Measurements from ENCODE around the gene CHRNA10.

Gene CHRNA10, protein sequence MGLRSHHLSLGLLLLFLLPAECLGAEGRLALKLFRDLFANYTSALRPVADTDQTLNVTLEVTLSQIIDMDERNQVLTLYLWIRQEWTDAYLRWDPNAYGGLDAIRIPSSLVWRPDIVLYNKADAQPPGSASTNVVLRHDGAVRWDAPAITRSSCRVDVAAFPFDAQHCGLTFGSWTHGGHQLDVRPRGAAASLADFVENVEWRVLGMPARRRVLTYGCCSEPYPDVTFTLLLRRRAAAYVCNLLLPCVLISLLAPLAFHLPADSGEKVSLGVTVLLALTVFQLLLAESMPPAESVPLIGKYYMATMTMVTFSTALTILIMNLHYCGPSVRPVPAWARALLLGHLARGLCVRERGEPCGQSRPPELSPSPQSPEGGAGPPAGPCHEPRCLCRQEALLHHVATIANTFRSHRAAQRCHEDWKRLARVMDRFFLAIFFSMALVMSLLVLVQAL

DNA sequence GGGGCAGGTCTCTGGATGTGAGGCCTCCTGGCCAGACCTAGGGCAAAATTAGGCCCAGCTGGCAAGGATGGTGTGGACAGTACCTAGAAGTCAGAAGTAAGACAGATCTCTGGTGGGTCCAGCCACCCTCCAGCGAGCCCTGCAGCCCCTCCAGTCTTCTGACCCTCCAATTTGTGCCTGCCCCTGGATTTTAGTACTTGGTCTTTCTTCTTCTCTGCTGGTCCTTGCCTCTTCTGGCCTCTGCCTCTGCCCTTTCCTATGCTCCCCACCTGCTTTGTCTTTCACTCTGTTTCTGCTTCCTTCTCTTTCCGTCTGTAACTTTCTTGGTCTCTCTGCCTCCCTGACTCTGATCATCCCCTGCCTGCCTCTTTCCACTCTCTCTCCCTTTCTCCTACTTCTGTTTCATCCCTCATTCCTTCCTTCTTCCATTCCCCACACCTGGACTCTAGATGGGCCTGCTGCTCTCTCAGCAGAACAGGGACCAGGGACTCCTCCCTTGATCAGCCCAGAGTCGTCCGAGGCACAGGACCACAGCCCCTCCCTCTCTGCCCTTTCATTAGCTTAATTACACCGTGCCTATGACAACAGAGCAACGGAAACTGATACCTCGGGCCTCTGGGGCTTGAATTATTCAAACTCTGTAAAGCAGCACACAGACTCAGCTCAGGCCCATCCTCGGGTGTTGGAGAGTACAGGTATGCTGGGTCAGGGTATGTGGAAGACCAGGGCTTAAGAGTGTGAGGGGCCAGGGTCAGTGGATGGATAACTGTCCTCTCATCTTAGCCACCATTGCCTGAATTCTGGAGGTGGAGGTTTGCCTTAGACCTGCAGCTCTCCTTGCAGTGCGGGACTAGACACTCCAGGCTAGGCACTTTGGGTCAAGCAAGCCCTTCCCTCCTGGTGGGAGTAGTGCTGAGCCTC is at the start of gene CHRNA10:
TSS of gene CHRNA10 (minus strand) at position 51 of the 921 bp plus-strand sequence. CDS start 72 bp downstream, outside the sequence.
- no peak for DNase-seq (ENCODE audit: low read depth in 2 of 2)

DNA sequence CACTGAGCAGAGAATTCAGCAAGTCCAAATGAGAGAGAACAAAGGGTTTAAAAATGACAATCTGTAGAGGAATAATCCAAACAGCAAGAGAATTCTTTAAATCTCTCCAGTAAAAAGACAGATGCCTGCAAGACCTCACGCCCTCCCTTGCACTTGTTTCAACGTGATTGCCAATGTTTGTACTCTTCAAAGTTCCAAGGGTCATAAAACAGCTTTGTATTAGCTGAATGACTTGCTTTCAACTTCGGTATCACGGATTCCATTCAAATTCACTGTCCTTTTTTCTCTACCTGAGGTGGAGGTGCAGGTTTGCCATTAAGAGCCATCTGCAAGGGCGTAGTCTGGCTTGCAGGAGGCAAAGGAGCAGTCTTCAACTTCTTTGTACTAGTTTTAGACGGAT is 41.1 kb upstream of the CHRNA10 start:
- no peak for DNase-seq (ENCODE audit: low read depth in 2 of 2)

DNA sequence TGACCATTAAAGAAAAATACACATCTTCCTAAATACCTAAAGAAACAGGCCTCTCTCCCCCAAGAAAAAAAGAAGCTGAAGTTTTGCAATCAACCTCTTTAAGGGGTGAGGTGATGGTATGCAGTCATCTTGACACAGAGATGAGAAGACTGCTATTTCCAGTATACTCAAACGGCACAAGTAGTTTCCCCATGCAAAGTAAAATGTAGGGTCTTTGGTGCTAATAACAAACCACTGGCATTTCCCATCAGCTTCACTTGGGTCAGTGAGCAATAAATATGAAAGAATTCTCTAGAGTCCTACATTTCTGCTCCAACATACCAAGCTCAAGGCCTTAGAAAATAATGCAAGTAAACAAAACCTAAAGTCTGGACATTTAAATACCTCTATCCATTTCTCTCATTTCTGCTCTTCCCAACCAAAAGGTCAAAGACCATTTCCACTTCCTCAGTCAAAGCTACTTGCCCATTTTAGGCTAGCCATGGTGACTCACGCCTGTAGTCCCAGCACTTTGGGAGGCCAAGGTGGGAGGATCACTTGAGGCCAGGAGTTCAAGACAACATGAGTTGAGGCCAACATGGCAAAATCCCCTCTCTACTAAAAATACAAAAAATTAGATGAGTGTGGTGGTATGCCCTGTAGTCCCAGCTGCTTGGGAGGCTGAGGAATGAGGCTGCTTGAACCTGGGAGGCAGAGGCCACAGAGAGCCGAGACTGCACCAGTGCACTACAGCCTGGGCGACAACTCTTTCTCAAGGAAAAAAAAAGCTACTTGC is 39.5 kb upstream of the CHRNA10 start:
- no peak for DNase-seq (ENCODE audit: low read depth in 2 of 2)

DNA sequence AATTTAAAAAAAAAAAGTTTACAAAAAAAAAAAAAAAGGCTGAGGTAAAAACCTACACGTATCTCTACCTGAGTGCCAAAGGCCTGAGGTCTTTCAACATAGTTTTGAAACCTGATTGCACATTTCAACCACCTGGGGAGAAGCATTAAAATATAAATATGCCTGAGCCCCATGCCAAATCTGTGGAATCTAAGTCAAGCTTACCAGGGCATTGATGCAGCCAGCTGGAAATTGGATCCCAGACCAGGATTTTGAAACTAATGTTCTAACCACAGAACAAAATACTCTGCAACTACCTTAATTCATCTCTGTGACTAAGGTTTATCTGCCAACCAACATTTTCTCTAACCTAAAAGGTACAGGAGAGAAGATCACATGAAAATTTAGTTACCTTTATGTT is 38.8 kb upstream of the CHRNA10 start:
- no peak for DNase-seq (ENCODE audit: low read depth in 2 of 2)

DNA sequence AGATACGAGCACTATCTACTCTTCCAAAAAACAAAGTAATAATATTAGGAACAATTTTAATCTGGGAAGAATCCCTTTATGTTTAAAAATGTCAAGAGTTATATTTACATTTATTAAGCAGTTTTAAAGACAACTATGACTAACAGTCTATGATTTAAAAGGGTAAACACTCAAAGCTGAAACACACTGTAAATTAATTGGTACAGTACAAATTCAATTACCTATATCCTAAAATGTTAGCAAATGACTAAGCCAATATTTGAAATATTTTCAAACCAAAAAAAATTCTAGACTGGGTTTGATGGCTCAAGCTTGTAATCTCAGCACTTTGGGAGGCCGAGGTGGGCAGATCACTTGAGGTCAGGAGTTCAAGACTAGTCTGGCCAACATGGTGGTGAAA is 36.0 kb upstream of the CHRNA10 start:
- DNase-seq (ENCODE audit: low read depth in 2 of 2), result no peak

DNA sequence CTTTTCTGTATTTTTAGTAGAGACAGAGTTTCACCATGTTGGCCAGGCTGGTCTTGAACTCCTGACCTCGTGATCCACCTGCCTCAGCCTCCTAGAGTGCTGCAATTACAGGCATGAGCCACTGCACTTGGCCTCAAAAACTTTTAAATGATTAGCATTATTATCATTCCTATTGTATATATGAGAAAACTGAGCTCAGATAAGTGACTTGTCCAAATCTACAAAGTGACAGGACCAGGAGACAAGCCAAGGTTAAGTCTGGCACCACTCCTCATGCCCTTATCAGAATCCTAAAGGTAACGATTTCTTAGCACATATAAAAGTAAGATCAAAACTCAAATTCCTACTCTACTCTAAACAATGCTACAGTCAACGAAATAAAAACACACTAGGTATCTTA is 32.2 kb upstream of the CHRNA10 start:
- DNase-seq (ENCODE audit: low read depth in 2 of 2), result no peak

DNA sequence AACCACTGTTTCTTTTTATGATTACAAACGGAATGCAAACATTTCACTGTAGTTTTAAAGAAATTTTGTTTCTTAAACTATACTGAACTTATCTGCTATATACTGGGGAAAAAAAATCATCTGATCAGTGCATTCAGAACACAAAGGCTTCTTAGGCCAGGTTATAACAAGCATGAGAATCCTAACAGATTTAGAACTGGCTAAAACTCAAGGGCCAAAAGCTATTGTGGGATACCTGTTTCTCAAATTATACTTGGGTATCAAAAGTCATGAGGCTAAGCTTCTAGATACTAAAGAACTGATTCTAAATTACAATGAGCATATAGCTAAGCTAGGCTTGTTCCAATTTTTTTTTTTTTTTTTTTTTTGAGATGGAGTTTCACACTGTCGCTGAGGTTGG is 29.7 kb upstream of the CHRNA10 start:
- DNase-seq (ENCODE audit: low read depth in 2 of 2), result no peak

DNA sequence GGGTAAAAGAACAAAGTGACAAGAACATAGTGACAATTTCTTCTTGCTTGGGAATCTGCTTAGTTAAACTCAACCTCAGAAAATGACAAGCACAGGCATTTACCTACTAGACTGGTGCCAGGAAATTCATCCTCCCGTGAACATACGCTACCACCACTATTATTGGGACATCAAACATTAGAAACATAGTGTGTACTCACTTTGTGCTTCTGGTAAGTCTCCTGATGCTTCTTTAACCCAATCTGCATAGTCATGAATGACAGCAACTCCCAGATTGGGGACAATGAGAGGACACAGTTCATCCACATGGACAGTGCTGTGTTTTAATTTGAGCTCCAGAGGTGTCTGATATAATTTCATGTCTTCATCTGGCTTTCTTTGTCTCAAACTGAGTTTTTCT is 29.2 kb upstream of the CHRNA10 start:
- DNase-seq (ENCODE audit: low read depth in 2 of 2), result no peak

DNA sequence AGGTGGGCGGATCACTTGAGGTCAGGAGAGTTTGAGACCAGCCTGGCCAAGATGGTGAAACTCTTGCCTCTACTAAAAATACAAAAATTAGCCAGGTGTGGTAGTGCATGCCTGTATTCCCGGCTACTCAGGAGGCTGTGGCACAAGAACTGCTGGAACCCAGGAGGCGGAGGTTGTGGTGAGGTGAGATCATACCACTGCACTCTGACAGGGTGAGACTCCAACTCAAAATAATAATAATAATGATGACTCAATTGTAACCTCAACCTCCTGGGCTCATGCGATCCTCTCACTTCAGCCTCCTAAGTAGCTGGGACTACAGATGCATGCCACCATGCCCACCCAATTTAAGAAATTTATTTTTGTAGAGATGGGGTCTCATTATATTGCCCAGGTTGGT is 15.6 kb upstream of the CHRNA10 start:
- DNase-seq (ENCODE audit: low read depth in 2 of 2), result no peak

DNA sequence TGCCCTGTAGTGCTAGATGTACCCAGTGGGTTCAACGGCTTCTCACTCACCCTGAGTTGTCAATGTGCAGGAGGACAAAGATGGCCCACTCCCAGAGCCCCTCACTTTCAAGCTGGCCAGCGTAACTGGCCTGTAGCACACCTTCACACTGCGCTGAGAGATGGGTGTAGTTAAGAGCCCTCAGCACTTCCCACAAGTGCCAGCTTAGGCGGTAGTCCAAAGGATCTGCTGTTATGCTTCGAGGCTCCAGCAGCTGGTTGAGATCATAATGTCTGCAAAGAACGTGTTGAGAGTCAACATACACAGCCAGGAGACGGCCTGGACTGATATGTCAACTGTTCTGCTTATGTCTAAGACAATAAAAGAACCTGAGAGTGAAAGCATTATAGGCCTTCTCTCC is 14.7 kb upstream of the CHRNA10 start:
- DNase-seq (ENCODE audit: low read depth in 2 of 2), result no peak

DNA sequence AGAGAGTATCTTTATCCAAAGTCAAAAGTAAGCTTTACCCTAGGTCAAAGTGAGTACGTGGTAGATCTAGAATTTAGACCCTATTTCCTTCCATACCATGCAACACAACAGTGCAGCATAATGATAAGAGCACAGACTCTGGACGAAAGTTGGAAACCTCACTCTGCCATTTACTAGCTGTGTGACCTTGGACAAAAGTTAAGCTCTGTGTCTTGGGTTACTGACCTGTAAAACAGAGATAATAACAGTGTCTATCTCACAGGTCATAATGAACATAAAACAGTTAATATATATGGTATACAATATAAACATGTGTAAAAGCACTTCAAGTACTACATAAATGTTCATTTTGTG is 13.6 kb upstream of the CHRNA10 start:
- no peak for DNase-seq (ENCODE audit: low read depth in 2 of 2)

DNA sequence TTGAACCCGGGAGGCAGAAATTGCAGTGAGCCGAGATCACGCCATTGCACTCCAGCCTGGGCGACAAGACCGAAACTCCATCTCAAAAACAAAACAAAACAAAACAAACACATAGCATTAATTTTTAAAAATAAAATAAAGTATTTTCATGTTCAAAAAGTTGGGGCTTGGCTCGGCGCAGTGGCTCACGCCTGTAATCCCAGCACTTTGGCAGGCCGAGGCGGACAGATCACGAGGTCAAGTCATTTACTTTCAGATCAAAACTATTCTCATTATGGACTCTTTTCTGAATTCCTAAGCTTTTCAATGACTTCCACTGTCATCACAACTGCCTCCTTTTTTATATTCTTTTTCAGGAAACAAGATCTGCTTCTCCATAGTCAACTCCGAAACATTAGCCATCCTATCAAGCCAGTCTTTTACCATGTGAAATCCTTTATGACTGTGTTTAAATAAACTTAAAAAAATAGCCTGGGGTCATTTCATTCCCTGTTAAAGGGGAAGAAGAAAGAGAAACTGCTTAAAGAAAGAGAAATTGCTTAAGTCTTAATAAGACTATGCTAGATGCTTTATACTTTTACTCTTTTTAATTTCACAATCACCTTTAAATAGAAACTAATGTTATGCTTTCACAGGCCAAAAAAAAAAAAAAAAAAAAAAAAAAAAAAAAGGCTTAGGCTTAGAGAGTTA is 13.1 kb upstream of the CHRNA10 start:
- DNase-seq (ENCODE audit: low read depth in 2 of 2), result no peak

DNA sequence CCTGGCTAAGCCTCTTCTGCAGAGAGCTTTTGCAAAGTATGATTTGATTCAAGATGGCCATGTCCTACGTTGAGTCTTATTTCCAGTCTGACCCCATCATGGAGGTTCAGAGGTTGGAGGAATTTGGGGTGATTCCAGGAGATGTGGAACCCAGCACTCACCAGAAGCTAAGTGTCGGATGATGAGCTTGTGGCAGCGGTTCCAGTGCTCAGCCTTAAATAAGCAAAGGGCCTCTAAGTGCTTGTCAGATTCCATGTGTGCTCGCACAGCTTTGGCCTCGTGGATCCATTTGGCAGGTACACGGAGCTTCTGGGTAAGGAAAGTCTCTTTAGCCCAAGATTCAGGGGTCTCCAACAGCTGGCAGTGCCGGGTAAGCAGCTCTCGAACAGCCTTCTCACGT is 11.9 kb upstream of the CHRNA10 start:
- DNase-seq (ENCODE audit: low read depth in 2 of 2), result no peak

DNA sequence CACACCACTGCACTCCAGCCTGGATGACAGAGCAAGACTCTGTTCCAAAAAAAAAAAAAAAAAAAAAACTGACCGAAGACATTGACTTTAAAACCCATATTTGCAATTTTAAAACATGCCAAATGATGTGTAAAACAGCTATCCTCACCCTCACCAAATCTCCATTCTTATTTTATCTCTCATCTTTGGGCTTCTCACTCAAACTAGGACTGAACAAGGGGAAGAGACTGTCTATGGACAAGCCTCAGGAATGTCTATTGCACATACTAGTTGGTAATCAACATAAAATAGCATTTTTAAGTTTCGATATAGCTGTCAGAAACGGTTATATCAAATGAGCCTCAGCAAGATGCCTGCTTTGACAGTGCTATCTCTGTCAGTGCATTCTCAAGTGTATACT is 7.9 kb upstream of the CHRNA10 start:
- DNase-seq (ENCODE audit: low read depth in 2 of 2), result no peak

DNA sequence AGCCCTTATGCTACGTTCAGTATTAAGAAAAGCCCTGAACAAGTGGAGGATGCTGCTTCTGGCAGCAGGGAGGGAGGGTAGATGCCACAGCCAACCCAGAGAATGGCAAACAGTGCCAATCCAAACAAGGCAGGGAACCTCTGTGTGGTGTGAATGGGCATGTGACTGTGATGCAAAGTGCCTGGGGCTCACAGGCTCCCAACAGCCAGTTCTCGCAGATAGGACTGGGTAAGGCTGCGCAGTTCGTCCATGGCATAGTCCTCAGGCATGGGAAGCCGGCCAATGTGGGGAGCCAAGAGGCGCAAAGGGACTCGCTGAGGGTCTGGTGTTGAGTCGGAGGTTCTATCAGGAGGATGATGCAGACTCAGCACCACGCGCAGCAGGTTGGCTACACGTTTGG is 4.8 kb upstream of the CHRNA10 start:
- no peak for DNase-seq (ENCODE audit: low read depth in 2 of 2)

DNA sequence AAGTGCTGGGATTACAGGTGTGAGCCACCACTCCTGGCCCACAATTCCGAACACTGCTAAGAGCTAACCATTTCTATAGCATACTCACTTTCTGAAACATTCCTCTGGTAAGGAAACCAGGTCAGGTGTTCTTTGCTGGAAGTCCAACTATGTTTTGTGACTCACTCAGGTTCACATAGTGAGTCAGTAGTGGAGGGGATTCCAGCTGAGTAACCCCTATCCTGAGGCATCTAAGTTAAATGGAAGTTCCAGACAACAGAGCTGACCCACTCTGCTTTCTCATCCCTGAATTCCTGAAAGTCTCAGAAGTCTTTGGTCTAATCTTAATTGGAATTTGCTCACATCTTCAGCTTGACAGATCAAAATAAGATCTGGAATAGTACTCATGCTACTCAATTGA is 3.0 kb upstream of the CHRNA10 start:
- DNase-seq (ENCODE audit: low read depth in 2 of 2), result no peak

DNA sequence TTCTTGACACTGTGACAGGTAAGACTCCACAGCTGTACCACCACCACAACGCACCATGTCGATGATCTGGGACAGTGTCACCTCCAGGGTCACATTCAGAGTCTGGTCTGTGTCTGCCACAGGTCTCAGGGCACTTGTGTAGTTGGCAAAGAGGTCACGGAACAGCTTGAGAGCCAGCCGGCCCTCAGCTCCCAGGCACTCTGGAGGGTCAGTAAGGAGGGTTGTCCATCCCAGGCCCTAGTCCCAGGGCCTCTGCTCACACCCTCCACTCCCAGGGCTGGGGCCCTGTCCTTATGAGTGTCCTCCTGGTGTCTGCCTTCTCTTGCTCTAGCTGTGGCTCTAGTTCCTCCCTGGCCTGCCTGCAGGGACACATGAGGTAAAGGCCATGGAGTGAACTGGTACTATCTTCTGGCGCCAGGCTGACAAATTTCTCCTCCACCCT is 1.4 kb downstream of the CHRNA10 start:
- no peak for DNase-seq (ENCODE audit: low read depth in 2 of 2)

DNA sequence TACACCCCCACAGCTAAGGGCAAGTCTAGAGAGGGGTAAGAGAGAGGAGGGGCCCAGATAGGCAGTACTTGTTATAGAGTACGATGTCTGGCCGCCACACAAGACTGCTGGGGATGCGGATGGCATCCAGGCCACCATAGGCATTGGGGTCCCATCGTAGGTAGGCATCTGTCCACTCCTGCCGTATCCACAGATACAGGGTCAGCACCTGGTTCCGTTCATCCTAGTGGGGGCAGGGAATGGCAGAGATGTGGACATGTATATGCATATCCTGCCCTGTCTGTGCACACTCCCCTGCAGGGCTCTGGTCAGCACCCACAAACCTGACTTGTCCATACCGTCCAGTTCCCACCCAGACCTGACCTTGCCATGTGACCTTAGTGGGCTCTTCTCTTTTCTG is 2.1 kb downstream of the CHRNA10 start:
- DNase-seq (ENCODE audit: low read depth in 2 of 2), result no peak

DNA sequence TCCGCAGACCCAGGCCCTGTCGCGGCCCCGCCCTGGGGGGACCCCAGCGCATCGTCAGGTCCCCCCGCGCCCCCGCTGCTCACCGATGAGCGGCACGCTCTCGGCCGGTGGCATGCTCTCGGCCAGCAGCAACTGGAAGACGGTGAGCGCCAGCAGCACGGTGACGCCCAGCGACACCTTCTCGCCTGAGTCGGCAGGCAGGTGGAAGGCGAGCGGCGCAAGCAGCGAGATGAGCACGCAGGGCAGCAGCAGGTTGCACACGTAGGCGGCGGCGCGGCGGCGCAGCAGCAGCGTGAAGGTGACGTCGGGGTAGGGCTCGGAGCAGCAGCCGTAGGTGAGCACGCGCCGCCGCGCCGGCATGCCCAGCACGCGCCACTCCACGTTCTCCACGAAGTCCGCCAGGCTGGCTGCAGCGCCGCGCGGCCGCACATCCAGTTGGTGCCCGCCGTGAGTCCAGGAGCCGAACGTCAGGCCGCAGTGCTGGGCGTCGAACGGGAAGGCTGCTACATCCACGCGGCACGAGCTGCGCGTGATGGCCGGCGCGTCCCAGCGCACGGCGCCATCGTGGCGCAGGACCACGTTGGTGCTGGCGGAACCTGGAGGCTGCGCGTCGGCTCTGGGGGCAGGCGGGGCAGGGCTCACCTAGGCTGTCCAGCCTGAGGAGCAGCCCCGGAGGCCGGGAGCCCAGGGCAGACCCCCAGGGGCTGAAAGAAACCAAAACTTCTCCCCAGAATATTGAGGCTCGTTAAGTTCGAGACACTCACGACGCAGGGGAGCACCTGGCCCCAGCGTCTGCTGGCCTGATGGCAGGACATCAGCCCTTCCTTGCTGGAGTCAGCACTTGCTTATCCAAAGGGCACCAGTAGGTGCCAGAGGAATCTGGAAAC is 3.8 kb downstream of the CHRNA10 start:
- no peak for DNase-seq (ENCODE audit: low read depth in 2 of 2)

DNA sequence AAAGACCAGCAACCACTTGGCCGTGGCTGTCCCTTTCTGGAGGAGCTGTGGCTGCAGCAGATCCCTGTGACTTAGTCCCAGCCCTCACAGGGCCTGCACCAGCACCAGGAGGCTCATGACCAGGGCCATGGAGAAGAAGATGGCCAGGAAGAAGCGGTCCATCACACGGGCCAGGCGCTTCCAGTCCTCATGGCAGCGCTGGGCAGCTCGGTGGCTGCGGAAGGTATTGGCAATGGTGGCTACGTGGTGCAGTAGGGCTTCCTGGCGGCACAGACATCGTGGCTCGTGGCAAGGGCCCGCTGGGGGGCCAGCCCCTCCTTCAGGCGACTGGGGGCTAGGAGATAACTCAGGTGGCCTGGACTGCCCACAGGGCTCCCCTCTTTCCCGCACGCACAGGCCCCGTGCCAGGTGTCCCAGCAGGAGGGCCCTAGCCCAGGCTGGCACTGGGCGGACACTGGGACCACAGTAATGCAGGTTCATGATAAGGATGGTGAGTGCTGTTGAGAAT is 5.1 kb downstream of the CHRNA10 start:
- DNase-seq (ENCODE audit: low read depth in 2 of 2), result no peak

All from stimulated activated CD8-positive, alpha-beta memory T cell treated with anti-CD3 and anti-CD28 coated beads, Interleukin-7, amount 100 ng/mL, for 4 hours (primary cell).